GM19238 (cell line): ENCODE data around the gene KIF26A.

Source experiments
- DNase-seq: peaks from one replicate; pipeline ENCODE4 v3.0.0; 2011; ENCODE audit warnings: low spot score; ENCODE audit not compliant: insufficient read length

KIF26A gene

GRCh38 chr14:104112609-104113571, 25.5 kb upstream of the KIF26A start:
- no peak for DNase-seq

GRCh38 chr14:104113631-104114420, 24.6 kb upstream of the KIF26A start:
- DNase-seq, result no peak

GRCh38 chr14:104114421-104115130, 23.8 kb upstream of the KIF26A start:
- no peak for DNase-seq

- no peak for DNase-seq
Measured at GRCh38 chr14:104115131-104115600, 23.2 kb upstream of the KIF26A start.

- no peak for DNase-seq
Measured at GRCh38 chr14:104115691-104116287, 22.6 kb upstream of the KIF26A start.

- DNase-seq, result no peak
Measured at GRCh38 chr14:104116288-104116755, 22.1 kb upstream of the KIF26A start.

GRCh38 chr14:104116756-104117340, 21.5 kb upstream of the KIF26A start:
- no peak for DNase-seq

GRCh38 chr14:104117341-104118005, 20.9 kb upstream of the KIF26A start:
- no peak for DNase-seq

GRCh38 chr14:104118006-104118844, 20.2 kb upstream of the KIF26A start:
- no peak for DNase-seq

- DNase-seq, result no peak
Measured at GRCh38 chr14:104119119-104119487, 19.3 kb upstream of the KIF26A start.

GRCh38 chr14:104119488-104120251, 18.7 kb upstream of the KIF26A start:
- no peak for DNase-seq

- no peak for DNase-seq
Measured at GRCh38 chr14:104120281-104120741, 18.1 kb upstream of the KIF26A start.

- DNase-seq, result no peak
Measured at GRCh38 chr14:104121142-104121541, 17.2 kb upstream of the KIF26A start.

- no peak for DNase-seq
Measured at GRCh38 chr14:104123879-104124278, 14.5 kb upstream of the KIF26A start.

GRCh38 chr14:104125011-104125410, 13.4 kb upstream of the KIF26A start:
- no peak for DNase-seq

GRCh38 chr14:104126753-104127152, 11.6 kb upstream of the KIF26A start:
- no peak for DNase-seq

GRCh38 chr14:104128981-104129380, 9.4 kb upstream of the KIF26A start:
- no peak for DNase-seq

GRCh38 chr14:104129556-104129955, 8.8 kb upstream of the KIF26A start:
- no peak for DNase-seq
